Measurements from ENCODE around the gene GRM1.
"Not testable (repeated sequence)": the region's sequence is repeated elsewhere in the genome, so short reads cannot be mapped to it uniquely, and the experiment has no call there.

GRM1 gene

DNA sequence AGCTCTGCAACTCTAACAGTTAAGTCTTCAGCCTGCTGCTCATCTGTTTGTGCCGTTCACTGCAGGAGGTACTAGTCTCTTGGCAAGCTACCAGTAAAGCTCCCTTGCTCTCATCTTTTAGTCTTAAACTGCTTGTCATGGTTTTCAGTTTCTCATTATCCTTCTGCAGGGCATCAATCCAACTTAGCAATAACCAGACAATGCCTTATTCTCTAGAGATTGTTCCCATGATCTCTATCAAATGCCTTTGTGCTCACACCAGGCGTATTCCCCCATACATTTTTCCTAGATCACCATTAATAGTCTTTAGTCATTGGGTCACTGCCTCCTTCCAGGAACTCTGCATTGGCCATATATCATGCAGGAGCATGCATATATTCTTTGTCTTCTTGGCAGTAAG, 171.3 kb downstream of the GRM1 start:
- DNase-seq = no peak

DNA sequence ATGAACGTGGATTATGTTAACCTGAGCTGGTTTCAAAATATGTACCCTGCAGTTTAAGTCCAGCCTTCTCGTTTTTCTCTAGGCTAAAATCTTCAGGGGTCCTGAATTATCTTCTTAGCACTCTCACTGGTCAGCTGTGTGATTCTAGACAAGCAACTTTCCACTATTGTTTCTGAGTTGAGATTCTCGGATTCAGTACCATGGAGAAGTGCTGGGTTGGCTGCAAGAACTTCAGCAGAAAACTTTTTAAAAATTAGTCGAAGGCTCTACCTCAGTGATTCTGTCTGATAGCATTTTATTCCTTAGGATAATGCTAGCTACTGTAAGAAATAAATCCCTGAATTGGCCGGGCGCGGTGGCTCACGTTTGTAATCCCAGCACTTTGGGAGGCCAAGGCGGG, 173.7 kb downstream of the GRM1 start:
- no peak for DNase-seq

DNA sequence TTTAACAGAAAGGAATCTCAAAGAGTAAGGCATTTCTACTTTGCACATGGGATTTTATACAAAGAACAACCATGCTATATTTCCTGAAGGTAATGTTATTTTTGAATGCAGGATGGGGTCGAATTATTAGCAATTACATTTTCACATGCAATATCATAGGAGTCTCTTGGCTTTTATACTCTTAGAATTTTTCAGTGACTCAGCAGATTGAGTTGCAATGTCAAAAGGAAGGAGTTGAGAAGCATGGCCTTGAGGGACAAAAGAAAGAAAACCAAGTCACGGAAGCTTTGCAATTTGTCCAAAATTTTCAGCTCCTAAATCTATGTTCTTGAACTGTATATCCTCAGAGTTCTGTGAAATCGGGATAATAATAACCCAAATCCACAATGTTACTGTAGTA, 181.1 kb downstream of the GRM1 start:
- DNase-seq = no peak

DNA sequence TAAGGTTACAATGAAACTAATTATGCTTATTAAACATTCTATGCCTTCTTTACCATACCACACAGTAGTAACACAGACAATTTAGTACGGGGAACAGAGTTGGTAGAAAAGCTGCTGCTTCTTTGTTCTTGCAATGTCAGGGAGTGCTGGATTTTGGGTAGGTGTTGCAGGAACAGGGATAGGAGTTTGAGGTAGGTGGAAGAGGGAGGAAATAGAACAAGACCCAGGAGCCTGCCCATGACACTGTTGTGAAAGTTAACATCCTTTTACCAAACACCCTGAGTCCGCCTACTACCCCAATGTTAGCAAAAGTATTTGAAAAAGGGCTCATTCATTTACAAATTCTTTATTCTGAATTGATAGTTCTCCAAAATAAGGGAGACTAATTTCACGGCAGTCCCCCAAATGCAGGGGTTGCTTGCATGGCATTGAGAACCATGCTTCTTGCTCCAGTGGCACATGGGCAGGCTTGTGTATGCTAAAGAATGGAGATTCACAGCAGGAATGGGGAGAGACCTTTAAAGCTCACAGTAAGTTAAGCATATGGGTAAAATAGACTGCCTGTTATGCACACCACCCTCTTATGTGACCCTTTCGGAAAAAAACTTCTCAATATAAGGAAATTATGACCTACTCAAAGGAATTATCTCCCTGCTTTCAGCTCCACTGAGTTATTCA, 181.7 kb downstream of the GRM1 start:
- no peak for DNase-seq

DNA sequence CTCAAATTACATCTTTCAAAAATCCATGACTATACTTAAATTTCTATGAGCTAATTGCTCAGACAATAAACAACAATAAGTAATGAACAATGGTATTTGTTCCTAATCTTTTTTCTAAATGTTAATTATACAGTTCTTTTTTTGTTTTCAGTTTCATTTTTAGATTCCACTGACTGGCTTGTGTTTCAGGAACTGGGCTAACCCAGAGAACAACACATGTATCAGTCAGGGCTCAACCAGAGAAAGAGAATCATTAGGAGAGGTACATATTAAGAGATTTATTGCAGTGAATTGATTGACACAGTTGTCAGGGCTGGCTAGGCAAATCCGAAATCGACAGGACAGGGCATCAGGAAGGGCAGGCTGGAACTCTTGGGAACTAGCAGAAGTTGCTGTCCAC, 182.8 kb downstream of the GRM1 start:
- no peak for DNase-seq

DNA sequence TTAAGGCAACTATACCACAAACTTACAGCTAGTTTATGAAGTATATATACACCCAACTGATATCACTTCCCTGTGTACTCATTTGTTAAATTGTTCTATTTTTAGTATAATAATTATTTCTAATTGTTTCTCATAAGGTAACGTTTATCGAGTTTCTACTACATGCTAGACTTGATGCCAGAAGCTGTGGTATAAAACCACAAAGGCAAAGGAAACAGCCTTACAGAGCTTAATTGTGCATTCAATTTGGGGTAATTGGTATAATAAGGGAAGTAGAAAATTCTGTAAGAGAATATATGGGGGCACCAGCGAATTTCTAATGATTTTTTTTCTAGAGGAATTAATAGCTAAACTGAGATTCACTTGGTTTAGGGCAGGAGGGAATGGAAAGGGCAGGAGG, 183.9 kb downstream of the GRM1 start:
- no peak for DNase-seq

DNA sequence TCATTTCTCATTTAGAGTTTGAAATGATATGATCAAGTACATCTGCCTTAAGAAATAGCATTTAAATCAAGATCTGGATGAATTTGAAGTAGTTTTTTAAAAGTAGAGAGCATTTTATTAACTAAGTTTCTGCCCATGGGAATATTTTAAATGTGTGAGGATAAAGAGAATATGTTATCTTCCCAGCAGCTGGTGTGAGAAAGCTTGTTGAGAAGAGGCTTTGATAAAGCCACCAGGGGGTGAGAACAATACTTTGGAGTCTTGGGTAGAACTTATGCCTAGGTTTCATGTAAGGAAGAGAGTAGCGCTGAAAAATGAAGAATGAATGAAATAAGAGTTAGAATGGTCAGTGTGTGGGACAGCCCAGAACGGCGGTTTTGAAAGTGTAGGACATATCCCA, 190.2 kb downstream of the GRM1 start:
- no peak for DNase-seq

DNA sequence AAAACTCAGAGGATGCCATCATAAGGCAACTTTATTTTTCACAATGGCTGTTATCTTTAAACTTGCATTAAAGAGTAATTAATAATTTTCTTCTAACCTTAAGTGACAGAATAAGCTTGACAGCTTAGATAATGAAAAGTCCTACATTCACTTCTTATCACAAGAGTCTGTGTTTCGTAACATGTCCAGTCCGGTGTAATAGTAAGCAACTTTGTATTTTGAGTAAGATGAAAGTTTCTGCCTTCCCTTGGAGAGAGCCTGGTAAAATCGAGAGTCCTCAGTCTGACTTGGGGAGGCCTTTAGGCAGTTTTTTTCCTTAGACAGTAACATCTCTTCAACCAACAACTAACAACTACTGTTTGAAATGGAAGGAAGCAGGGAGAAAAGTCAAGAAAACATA, 195.6 kb downstream of the GRM1 start:
- DNase-seq = no peak

DNA sequence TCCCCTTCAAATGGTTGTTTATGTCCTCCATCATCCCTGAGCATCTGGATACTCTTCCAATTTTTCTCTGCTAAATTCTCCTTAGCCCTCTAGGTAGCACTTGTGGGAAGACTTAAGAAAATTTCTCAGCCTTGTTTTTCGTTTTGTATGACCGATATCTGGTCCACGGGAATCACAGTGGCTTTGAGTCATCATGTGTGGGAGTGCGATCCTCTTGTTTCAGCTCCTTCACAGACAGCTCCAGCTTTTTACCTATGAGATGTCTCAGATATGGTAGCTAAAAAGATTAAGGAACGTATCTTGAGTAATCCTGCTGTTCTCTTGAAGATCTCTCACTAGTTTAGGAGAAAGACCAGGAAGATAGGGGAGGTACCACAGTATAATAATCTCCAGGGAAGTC, 196.1 kb downstream of the GRM1 start:
- DNase-seq = no peak

DNA sequence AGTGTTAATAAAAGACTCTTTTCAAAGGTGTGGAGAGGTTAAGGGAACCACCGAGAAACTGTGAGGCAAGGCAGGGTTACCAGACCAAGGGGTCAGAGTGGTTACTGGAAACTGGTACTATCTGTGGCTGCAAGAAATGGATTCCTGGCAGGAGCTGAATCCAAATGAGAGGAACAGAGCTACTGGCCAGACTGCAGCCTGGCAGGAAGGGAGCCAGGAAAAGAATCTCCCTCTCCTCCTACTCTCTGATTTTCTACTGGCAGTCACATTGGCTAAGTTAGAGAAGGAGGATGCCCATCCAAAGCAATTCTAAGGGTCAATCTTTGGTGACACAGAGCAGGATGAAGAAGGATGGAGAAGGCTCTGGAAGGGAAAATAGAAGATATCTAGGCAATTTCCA, 211.5 kb downstream of the GRM1 start:
- no peak for DNase-seq

DNA sequence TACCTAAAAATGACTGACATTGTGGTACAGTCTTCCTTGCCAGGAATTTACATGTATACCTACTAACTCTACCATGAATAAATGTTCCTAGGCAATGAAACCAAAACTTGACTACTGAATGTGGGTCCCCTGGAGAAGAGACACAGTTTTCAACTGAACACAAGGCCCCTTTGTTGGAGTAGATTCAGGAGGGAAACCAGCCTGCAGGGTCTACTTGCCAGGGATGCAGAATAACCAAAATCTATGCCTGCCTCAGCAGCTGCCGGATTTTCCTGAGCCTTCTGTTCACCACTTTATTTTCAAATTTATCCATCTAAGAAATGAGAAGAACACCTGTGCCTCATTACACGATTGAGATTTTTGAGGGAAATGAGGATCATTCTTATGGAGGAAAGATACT, 211.9 kb downstream of the GRM1 start:
- DNase-seq = no peak

DNA sequence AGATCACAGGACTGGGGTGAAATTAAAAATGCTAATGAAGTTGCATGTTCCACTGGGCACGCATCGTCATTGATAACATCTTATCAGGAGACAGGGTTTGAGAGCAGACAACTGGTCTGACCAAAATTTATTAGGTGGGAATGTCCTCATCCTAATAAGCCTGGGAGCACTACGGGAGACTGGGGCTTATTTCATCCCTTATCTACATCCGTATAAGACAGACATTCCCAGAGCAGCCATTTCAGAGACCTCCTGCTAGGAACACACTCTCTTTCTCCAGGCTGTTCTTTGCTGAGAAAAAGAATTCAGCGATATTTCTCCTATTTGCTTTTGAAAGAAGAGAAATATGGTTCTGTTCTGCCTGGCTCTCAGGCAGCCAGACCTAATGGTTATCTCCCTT, 214.8 kb downstream of the GRM1 start:
- DNase-seq = not testable (repeated sequence)

DNA sequence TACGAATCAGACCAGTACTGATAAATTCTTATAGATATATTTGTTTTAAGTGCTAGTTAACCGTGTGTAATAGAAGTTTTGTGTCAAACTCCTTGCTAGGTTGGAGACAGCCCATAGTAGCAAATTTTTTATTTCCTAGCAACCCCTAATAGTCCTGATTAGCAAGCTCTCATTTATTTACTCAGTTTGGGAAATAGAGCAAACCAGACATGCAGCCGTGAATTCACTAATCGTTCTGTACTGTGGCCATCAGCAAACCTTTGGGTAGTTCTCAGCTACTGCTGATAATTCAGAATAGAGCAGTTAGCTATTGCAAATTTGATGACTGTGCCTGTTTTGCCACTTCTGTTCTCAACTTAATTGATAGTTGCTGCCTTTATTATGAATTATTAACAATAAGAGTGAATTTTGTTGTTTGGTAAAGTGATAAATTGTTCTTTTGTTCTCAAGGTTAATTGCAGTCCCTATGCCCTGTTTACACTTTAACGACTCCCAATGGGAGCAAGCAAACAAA, 215.8 kb downstream of the GRM1 start:
- DNase-seq = no peak

DNA sequence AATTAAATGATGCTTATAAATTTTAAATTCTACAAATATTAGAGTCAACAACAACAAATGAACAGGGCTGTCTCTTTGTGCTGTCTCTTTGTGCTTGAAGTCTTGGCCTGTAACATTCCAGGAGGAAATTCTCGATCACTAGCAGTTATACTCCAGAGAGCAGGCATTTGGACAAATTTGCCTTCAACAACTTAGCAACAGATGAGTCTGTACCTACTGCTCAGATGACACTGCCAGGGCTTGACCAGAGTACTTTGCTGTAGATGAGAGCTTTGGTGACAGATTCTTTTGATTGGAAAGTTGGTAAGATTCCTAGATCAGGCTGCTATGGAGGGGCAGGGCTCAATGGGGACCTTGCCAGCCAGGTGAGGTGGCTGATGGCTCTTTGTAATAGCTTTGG, 217.2 kb downstream of the GRM1 start:
- DNase-seq = no peak

DNA sequence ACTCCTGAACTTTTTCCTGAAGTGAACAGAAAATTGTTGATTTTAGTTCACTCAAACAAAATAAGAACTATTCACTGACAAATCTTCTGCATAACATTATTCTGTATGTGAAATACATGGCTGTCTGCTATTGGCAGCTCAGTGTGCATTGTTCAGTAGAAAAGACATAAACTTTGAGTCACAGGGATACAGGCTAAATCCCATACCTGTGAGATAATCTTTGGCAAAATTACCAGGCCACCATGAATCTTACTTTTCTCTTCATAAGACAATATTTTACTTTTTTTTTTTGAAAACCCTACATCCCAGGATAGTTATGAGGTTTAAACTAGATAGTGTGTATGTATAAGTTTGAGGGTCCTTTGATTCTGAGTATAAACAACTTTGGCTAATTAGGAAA, 224.8 kb downstream of the GRM1 start:
- no peak for DNase-seq

DNA sequence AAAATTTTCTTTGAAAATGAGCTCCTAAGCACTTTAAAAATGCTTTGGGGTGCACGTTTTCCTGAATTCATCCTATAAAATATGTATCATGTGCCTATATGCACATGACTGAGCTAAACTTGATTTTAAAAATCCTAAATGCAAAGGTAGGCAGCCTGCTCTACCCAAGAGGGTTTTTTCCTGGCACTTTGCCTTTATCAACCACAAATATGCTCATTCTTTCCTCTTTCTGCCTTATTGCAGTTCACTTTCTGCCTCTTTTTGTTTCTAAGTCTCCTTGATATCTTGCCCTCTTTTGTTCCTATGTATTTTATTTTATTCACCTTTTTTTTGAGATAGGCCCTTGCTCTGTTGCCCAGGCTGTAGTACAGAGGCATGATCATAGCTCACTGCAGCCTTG, 229.3 kb downstream of the GRM1 start:
- no peak for DNase-seq

DNA sequence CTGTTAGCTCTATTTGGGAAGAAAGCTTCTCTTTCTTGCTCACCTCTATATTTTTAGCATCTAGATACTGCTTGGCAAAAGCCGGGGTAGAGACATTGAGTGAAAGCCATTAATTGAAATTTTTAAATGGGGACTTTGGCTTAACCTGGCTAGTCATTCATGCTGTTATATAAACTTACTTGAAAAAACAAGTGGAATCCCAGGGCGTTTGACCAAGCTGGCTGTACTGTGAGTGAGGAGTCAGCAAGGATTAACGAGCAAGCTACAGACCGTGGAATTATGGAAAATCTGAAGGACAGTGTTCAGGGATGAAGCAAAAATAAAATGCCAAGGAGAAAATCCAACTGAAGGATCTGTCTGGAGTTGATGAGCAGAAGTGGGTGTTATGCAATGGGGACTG, 232.0 kb downstream of the GRM1 start:
- DNase-seq = no peak

DNA sequence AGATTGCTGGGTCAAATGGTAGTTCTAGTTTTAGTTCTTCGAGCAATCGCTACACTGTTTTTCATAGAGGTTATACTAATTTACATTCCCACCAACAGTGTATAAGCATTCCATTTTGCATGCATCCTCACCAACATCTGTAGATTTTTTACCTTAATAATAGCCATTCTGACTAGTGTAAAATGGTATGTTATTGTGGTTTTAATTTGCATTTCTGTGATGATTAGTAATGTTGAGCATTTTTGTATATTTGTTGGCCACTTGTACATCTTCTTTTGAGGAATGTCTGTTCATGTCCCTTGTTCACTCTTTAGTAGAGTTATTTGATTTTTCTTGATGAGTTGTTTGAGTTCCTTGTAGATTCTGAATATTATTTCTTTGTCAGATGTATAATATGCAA, 236.2 kb downstream of the GRM1 start:
- DNase-seq = no peak

DNA sequence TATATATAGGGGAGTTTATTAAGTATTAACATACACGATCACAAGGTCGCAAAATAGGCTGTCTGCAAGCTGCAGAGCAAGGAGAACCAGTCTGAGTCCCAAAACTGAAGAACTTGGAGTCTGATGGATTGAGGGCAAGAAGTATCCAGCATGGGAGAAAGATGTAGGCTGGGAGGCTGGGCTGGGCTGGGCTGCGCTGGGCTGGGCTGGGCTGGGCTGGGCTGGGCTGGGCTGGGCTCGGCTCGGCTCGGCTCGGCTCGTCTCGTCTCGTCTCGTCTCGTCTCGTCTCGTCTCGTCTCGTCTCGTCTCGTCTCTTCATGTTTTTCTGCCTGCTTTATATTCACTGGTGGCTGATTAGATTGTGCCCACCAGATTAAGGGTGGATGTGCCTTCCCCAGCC, 238.6 kb downstream of the GRM1 start:
- DNase-seq = no peak

DNA sequence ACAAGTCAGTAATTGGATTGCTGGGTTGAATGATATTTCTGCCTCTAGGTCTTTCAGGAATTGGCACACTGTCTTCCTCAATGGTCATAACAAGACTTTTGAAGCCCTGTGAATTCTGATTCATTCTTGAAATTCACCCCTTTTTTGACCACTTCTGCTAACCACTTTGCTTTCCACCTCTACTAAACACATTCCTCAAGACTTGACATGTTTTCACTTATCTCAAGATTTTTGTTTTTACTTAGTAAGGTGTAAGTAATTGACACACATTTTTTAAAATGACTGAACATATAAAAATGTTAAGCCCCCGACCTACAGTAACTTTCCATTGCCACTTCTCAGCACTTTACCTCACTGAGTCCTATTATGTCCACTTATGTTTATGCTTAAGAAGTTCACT, 239.1 kb downstream of the GRM1 start:
- no peak for DNase-seq

DNA sequence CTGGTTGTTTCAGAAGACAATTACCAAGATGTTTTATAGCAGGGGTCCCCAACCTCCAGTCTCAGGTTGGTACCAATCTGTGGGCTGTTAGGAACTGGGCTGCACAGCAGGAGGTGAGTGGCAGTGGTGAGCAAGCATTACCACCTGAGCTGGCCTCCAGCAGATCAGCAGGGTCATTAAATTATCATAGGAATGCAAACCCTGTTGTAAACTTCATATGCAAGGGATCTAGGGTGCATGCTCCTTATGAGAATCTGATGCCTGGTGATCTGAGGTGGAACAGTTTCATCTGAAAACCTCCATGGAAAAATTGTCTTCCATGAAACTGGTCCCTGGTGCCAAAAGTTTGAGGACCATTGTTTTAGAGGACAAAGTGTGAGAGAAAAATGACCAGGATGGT, 240.6 kb downstream of the GRM1 start:
- DNase-seq = no peak

DNA sequence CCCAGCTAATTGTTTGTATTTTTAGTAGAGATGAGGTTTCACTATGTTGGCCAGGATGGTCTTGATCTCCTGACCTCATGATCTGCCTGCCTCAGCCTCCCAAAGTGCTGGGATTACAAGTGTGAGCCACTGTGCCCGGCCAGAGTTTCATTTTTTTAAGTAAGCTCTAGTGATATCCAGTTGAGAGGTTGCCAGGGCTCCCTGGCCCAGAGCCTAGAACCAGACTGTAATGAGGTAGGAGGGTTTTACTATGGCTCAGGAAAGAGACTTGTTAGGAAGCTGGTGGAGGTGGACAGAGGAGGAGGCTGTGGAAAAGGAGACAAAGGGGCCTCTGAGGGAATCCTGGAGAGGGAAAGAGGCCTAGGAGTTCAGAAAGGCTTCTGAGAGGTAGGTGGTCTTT, 242.3 kb downstream of the GRM1 start:
- DNase-seq = not testable (repeated sequence)

DNA sequence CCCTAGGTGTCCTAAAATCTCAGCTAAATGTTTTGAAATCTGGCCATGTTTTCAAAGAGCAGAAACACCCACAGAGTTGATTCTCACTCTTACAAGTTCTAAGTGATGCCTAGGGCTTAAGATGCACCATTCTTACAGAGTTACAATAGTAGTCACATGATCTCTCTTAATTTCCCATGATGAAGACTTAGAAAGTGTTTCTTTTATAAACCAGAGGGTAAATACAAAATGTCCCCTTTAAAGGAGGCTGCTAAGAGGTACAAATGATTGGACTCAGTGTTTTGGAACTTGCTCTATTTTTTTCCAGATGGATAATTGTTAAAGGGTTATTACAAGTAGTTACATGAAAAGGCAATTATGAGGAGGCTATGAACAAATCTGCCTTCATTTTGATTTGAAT, 244.6 kb downstream of the GRM1 start:
- no peak for DNase-seq

DNA sequence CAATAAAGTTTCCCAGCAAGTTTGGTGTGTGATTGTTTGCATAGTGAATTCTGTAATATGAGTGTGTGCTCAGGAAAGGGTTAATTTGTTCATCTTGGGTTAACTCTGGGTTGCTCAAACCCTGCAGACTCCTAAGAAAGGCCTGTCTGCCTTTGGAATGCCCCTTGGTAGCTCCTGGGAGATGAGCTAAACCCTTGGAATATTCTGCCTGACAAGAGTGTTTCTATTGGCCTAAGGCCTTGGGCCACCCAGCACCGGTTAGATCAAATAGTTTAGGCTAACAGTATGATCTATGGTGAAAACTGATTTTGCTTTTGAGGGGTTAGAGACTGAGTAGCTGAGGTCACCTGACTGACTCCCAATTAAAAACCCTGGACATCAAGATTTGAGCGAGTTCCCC, 248.3 kb downstream of the GRM1 start:
- no peak for DNase-seq

DNA sequence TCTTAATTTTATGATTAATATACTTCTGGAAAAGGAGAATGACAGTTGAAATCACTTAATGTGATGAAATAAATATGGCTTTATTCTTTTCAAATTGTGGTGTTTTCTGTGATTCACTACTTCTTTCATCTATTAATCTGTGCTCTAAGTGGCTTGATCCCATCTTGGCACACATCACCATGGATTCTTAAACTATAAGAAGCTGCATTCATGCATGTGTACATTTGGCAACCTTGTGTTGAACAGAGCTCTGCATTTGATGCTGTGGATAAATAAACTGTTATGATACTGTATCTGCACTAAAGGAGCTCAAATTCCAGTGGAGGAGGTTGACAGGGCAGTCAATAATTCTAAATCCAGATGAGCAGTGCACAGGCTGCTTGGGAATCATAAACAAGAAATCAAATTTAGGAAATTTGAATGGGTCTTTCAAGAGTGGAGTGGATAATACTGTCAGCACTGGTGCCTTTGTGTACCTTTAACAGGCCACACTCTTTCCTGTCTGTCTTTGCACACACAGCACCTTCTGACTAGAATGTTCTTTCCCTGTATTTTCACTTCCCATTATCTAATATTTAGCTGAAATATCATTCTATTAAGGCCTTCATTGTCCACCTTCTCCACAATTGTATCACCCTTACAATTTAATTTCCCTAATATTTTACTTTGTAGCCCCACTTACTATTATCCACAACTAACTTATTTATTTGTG, 252.9 kb downstream of the GRM1 start:
- DNase-seq = no peak
